ENCODE data around the gene SLC43A3. TPM values are rescaled to one million over a fixed set of nuclear protein-coding genes. Genes with fewer than 3 reads are reported as not detected.

The SLC43A3 gene
- total and polyA plus RNA-seq, 2 of the 4 experiments (the other 2 are of a cell fraction), result 12.7 to 21.1 TPM

DNA sequence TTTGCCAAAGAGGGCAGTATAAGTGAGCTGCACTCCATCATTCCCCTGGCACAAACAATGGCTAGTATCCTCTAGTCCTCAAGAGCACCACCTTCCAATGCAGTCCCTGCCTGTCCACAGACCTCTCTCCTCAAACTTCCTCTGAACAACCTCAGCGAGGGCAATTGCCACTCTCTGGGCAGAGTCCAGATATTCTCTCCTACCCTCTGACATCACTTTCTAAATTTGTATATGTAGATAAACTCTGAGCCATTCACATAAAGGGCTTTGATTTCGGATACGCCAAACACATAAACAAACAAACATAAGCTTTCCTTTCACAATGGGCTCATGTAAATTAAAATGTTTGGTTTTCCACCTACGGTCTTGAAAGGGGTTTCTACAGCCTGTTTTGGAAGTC, 3.0 kb upstream of the SLC43A3 start:
- no peak overlapping the region for H2AK9ac ChIP-seq (replicated peaks; ENCODE audit: low read depth, low read length, poor library complexity)
- peaks cover 43% of the 10 kb centered on the region for H3K4me1 ChIP-seq (ENCODE audit: control insufficient read depth, insufficient read depth, low read length)
- no peak overlapping the region for H3K27ac ChIP-seq (ENCODE audit: insufficient read depth, low read length)
- H3K23ac ChIP-seq (ENCODE audit: low read depth, low read length), result no peak overlapping the region
- H3K79me1 ChIP-seq (ENCODE audit: low read depth in 1 of 2, low read length in 2 of 2), result peaks cover 6 to 18% of the 10 kb centered on the region in 2 experiments; a peak in 3 of 4 replicates
- dilution Hi-C loops (cut with HindIII; ENCODE audit: low sequenced_read_pairs, unreplicated experiment) (no loop called here), in situ Hi-C loops (cut with MboI; ENCODE audit: low sequenced_read_pairs) (no loop called here), intact Hi-C loops (cut with micrococcal nuclease) (no loop called here)
- H4K8ac ChIP-seq (ENCODE audit: low read depth in 2 of 2, low read length in 2 of 2), result no peak overlapping the region
- H4K5ac ChIP-seq (ENCODE audit: low read depth, low read length), result no peak overlapping the region
- ChIA-PET POLR2A (ENCODE audit: unreplicated experiment) (no interaction called here), CTCF (interaction anchor here (0.9 kb wide), 1 partner anchor 12 kb away, joined by 3 read pairs; no protein-coding TSS in a partner anchor)
- H3K9me3 ChIP-seq (ENCODE audit: control insufficient read depth, insufficient read depth, low read length), result no peaks in the 10 kb centered on the region
- ATAC-seq (ENCODE audit: low read depth) (no peak), DNase-seq (no peak)
- H3K18ac ChIP-seq (ENCODE audit: low read depth, low read length), result no peak overlapping the region
- no peak overlapping the region for H2AK5ac ChIP-seq (ENCODE audit: low read depth, low read length)
- H2BK120ac ChIP-seq (ENCODE audit: low read depth, low read length), result no peak overlapping the region
- WGBS, 2 experiments (ENCODE audit: extremely low coverage in 2 of 2, insufficient read length in 1 of 2), result no CpG with 5 or more reads among the region's 4 CpGs
- H3K36me3 ChIP-seq (ENCODE audit: control insufficient read depth, insufficient read depth, low read length), result no peaks in the 10 kb centered on the region
- H4K20me1 ChIP-seq (ENCODE audit: insufficient read depth, low read length), result no peaks in the 10 kb centered on the region
- no peak overlapping the region for H3K56ac ChIP-seq (ENCODE audit: extremely low read depth, insufficient read depth, low read length)
- no peak overlapping the region for H3K4me3 ChIP-seq (ENCODE audit: insufficient read depth, low read depth, low read length)
- H3K4ac ChIP-seq (ENCODE audit: low read depth, low read length), result no peak overlapping the region
- H2BK15ac ChIP-seq (ENCODE audit: low read depth, low read length), result no peak overlapping the region
- H3K14ac ChIP-seq (replicated peaks; ENCODE audit: low read depth, low read length), result no peak overlapping the region
- no peak overlapping the region for H3K4me2 ChIP-seq (ENCODE audit: low read depth, low read length)
- no peak overlapping the region for H2BK20ac ChIP-seq (ENCODE audit: low read depth, low read length)
- H3K27me3 ChIP-seq (ENCODE audit: control insufficient read depth, insufficient read depth, low read length), result no peaks in the 10 kb centered on the region
- H2BK5ac ChIP-seq (ENCODE audit: low read depth, low read length, poor library complexity, severe bottlenecking), result no peak overlapping the region
- no peak for TF ChIP-seq POLR2A (IDR thresholded peaks at IDR 0.05; ENCODE audit: low read depth, low read length)
- H2AFZ ChIP-seq (replicated peaks; ENCODE audit: low read length, poor library complexity), result no peak overlapping the region
- H4K91ac ChIP-seq (ENCODE audit: insufficient read depth, low read depth, low read length), result no peak overlapping the region
- peaks cover 13% of the 10 kb centered on the region for H3K9me1 ChIP-seq (ENCODE audit: insufficient read depth, low read length)
- H3K9ac ChIP-seq (ENCODE audit: low read depth, low read length), result no peak overlapping the region
- BruUV-seq (replicated peaks), result no TSS peak

Measured in IMR-90 (cell line).